GM18505 (cell line): ENCODE data around the gene RIPK4.

ENCODE experiments used
- ATAC-seq: cut with Tn5 transposase; IDR thresholded peaks from one replicate; pipeline ENCODE4 v1.9.1; 2021; ENCODE audit not compliant: unreplicated experiment
- POLR2A ChIP-seq: IDR thresholded peaks from 4 replicates; pipeline ENCODE4 v1.6.1; 2011; ENCODE audit warnings: borderline replicate concordance; ENCODE audit not compliant: insufficient read depth, insufficient read length; ENCODE audit errors: extremely low read depth

RIPK4 gene

GRCh38 chr21:41740604-41741252 lies 26.1 kb downstream of the RIPK4 start:
- TF ChIP-seq POLR2A = no peak
- no peak for ATAC-seq

GRCh38 chr21:41739936-41740335 lies 26.9 kb downstream of the RIPK4 start:
- no peak for TF ChIP-seq POLR2A
- no peak for ATAC-seq

DNA sequence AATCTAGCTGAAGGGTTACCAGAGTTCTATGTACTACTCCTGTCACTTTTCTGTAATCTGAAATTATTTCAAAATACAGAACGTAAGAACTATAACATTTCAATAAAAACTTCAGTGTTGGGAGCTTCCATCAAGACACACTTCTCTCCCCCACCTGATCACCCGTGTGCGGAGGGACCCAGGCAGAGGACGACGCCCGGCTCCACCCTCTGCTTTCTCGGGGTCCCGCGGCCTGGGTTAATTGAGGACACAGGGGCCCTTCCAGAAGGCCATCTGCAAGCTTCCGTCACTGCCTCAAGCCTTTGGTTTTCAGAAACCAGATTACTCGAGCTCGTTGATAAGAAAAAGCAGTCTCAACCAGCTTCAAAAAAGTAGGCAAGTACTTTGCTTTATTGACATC lies 27.8 kb downstream of the RIPK4 start:
- ATAC-seq = no peak
- TF ChIP-seq POLR2A = no peak

- ATAC-seq = no peak
- no peak for TF ChIP-seq POLR2A
Measured at GRCh38 chr21:41737651-41738324, 29.1 kb downstream of the RIPK4 start.

DNA sequence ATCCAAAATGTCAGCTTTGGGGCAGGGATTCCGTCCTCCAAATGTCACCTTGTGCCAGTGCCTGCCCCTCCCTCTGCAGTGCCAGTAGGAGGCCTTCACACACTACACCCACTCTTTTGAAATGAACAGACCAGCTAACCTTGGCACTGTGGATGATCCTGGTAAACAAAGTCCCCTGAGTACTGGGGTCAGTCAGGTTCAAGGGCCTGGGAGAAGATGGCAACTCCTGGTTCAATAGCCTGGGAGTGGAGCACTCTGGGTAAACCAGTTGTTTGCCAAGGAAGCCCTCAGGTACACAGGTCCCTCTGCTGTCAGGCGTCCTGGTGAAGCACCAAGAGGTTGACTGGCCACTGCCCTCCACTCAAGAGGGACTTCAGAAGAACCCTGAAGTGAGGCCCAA lies 30.4 kb downstream of the RIPK4 start:
- ATAC-seq = no peak
- TF ChIP-seq POLR2A = no peak

DNA sequence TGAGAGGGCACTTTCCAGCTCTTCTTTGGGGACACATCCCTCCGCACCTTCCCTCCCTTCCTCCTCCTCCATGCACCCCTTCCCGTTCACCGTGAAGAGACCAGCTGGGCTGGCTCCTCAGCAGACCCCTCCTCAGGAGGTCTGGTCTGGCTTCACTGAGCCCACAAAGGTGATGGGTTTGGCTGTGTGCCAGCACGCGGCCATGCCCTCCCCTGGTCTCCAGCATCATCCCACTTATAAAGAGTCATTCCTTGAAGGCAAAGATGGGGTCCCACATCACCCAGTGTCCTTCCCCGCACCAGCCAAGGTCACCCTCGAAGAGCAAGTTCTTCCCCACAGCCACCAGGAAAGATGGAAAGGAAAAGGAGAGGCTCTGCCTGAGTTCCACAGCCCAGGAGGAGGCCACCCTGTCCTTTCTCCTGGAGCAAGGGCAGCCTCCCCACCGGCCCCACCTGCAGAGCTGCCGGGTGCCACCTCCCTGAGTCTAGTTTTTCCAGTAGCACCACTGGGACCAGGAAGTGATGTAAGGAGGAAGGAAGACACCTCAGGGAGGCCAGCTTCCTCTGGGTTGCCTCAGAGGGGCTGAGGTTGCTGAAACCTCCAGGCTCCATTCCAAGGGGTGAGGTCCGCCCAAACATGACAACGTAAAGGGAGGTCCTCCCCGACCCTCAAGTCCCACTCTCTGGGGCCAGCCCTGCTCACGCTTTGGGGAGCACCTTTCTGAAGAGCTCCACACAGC lies 32.7 kb downstream of the RIPK4 start:
- no peak for ATAC-seq
- no peak for TF ChIP-seq POLR2A

- no peak for TF ChIP-seq POLR2A
- no peak for ATAC-seq
Measured at GRCh38 chr21:41731081-41731480, 35.8 kb downstream of the RIPK4 start.

GRCh38 chr21:41730367-41730765 lies 36.5 kb downstream of the RIPK4 start:
- no peak for ATAC-seq
- no peak for TF ChIP-seq POLR2A

GRCh38 chr21:41729701-41730366 lies 37.0 kb downstream of the RIPK4 start:
- no peak for TF ChIP-seq POLR2A
- ATAC-seq = no peak

DNA sequence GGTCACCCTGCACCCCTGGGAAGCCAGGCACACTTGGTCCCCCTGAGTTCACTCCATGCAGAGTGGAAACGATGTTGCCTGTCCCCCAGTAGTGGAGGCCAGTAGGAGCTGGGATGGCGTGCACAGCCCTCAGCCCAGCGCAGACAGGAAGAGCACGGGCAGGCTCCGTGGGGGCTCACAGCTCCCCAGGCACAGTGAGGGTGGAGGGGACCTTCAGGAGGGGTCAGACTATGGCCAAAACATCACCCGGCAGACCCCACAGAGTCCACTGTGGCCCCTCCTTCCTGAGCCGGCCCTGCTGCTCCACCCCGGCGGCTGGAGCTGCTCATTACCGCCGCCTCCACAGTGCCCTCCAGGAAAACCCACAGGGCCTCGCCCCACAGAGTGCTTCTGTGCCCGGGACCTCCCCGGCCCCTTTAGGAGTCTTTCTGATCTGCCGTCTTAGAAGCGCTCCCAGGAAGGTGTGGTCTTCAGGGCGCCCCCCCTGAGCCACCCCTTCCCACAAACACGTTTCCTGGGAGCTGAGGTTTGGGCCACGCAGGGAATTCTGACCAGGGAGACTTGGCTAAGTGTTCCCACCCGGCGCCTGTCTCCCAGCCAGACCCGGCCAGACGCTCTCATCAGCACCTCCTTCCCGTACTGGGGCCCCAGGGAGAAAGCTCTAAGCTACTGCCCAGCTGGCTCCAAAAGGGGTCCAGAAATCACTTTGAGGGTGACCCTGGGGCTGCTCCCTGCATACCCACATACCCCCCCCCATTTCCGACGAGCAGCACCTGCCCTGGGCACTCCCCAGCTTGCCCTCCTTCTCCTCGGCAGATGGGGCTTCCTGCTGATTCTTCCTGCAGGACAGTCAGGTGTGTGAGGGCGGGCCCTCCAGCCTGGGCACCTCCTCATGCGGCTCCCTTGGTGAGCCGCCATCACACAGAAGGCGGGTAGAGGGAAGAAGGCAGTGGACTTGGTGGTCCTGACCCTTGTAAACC lies 38.8 kb downstream of the RIPK4 start:
- no peak for TF ChIP-seq POLR2A
- ATAC-seq = no peak

GRCh38 chr21:41726970-41727783 lies 39.7 kb downstream of the RIPK4 start:
- no peak for TF ChIP-seq POLR2A
- ATAC-seq = no peak

GRCh38 chr21:41726630-41726969 lies 40.3 kb downstream of the RIPK4 start:
- ATAC-seq = no peak
- no peak for TF ChIP-seq POLR2A
